NCI-H510A (cell line): ENCODE results near the gene ANXA4.
"Not testable (repeated sequence)": the region's sequence is repeated elsewhere in the genome, so short reads cannot be mapped to it uniquely, and the experiment has no call there.

Experiments
- DNase-seq: peaks from one replicate; lab custom pipeline; 2025; lab: John Stamatoyannopoulos, UW

The ANXA4 gene

DNA sequence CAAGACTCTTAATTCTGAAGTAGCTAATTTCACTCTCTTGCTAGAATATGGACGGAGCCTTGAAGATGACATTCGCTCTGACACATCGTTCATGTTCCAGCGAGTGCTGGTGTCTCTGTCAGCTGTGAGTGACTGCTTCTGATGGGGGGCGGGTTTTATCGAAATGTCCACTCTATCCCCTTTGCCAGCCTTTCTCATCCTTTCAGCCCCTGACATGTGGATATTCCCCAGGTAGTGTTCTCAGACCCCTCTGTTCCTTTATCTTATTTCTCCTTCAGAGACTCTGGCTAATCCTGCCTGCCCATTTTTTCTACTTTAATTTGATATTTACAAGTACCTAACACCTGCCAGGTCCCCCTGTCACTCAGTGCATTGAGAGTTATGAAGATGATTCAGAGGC lies 68.6 kb downstream of the ANXA4 start:
- DNase-seq: no peak

DNA sequence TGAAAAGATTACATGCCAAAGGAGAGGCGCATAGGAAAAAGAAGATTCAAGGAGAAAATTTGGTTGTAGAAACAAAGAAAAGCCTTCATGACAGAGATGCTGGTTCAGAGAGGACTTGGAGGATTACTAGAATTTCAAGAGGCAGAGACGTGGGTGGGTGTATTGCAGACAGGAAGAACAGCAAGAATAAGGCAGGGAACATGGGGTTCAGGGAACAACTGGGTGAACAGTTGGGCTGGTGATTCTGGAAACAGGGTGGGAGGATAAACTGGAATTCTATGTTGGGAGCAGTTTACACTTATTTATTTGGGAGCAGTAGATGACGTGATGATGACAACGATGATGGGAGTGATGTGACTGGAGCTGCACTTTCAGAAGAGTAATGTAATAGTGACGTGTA lies 69.1 kb downstream of the ANXA4 start:
- no peak for DNase-seq

DNA sequence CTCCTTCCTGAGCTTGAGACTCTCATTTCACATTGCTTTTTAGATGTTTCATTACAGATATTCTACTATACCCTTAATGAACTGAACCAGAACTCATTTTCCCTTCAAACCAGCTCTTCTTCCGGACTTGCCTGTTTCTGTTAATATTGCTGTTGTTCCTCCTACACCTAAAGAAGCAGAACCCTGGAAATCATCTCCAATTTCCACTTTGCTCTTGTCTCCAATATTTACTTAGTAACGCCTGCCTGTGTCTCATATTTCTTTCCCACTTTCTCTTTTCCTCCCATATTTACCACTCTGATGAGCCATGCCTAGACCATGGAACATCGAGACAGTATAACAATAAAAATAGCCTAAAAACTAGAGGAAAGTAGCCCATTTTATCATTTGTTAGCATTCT lies 69.7 kb downstream of the ANXA4 start:
- no peak for DNase-seq

DNA sequence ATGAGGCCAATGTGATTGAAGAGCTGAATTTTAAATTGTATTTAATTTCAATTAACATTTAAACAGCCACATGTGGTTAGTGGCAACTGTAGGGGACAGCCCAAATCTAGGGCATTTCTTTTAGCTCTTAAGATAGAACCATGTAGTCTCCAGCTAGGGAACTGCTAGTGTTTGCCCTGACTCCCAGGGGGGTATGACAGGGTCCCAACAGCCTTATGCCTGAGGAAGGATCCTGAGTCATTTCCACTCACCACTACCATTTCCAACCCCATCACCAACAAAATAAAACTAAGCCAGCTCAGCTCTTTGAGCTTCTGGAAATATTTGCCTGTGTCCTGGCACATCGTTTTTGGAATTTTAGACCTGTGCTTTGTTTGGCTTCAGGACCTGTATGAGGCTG lies 73.8 kb downstream of the ANXA4 start:
- DNase-seq: no peak

DNA sequence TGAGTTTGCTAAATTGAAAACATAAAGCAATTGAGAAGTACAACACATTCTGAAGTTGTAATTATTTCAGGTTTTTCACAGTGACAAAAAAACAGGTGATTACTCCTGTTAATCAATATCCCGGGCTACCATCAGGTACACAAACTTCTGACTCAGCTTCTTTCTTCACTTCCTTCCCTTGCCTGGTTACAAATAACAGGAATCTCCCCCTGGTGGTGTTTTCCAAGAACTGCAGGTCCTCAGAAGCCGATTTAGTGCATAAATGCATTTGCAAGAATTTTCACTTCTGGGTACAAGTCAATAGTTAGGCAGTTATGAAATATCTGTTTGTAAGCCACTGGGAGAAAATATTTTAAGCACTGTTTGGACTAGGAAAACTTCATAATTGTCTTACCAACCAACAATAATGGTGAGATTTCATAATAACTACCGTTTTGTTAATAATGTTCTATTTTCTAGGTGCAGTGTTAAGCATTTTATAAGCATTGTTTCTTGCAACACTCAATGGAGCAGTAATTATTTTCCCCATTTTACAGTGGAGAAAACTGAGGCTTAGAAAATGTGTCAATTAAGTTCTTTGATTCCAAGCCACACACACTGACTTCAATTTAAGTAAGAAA lies 75.1 kb downstream of the ANXA4 start:
- peak; percentile 61 for DNase-seq

DNA sequence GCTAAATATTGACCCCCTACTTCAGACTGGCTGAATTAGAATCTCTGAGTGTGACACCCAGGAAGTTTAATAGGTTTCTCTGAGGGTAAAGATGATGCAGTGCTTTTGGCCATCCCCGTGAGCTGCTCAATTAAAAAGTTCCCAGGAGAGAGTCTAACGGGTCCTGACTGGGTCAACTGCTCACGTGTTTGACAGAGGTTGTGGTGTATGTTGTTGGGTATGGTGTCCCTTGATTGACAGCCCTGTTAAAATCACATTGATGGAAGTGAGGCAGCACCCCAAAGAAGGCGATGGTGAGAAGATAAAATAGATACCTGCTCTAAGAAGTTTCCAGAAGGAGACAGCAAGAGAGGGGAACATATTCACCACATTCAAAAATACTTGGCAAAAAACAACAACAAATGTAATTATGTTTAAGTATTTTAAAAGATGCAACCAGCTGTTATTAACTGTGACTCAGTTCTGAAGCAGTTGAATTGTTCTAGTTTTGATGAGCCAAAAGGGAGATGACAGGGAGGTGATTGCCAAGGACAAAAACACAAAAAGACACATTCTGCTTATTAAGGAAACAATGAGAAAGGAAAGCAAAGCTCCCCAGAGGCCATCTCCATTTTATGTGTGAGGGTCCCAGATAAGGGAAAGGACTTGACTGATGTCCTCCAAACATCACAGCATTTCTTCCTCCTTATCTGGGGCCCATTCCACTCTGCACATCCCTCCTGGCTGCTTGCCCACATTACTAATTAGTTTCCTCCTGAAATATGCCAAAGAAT lies 76.0 kb downstream of the ANXA4 start:
- DNase-seq: no peak

DNA sequence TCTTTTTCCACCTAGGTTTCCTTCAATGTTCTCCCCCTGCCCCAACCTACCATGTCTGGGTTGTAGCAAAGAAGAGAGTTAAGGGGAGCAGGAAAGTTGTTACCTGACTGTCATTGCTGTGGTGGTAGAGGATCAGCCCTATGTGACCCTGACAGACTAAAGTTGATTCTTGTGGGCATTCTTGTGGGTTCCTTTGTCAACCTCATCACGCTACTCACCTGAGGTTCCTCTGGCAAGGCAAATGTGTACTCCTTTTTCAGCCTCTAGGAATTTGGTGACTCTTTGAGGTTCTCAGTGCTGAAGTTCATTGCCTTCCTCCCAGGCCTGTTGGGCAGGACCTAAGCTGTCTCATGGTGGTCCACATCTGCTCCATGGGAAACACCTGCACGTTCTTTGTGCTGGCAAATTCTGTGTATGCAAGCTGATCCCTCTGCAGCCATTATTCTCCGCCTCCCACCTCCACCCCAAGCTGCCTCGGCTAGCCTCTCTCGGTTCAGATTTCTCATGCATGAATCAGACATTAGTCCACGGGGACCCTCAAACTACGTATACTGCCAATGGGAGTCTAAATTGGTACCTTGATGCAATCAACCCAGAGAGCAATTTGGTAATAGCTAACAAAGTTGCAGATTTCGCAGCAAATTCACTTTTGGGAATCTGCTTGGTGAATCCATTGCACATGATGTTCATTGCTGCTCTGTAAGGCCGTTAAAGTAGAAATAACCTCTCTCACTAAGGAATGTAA lies 86.0 kb downstream of the ANXA4 start:
- DNase-seq: no peak

DNA sequence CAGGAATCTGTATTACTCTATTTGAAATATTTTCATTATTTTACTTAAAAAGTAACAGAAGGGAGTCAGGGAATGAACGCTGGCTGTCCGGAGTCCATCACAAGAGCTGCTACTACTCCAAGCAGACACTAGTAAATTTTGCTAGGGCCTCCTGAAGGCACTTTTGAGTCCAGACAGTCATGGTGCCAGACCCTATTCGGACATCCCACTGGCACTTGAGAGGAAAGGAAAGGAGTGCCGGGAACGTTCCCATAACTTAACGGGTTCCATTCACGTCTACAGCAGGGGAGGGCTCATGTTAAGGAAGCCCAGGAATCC lies 87.0 kb downstream of the ANXA4 start:
- DNase-seq: no peak

DNA sequence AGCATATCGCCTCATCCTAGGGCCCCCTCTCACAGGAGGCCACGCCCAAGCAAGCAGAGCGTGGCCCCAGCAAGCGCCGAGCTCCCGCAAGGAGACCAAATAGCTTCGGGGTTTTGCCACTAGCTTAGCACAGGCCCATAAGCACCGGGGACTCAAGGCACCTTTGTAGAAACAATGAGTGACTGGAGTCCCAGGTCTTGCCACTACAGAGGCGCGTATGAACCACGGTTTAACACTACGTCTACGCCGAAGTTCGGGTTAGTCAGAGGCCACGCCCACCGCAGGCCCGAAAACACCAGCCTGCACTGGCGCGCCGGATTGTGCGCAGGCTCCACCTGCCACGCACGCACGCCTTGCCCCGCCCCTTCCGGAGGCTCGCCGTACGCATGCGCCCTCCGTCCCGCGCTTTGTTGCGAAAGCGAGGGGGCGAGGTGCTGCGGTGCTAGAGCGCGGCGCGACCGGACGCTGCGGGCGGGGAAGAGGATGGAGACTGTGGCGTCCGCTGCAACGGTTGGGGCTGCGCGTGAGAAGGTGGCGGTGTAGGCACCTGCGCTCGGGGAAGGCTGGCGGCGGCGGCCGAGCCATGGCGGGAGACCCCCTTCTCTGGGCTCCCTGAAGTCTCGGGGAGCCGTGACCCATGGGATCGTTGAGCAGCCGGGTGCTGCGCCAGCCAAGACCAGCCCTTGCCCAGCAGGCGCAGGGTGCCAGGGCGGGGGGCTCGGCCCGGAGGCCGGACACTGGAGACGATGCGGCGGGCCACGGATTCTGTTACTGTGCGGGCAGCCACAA lies 87.5 kb downstream of the ANXA4 start, which contains the start of gene GMCL1:
Gene GMCL1, plus strand, starts transcription at position 405 of the 789 bp plus-strand sequence. Its CDS starts 233 bp downstream, at position 638.
- DNase-seq: peak; percentile 93

DNA sequence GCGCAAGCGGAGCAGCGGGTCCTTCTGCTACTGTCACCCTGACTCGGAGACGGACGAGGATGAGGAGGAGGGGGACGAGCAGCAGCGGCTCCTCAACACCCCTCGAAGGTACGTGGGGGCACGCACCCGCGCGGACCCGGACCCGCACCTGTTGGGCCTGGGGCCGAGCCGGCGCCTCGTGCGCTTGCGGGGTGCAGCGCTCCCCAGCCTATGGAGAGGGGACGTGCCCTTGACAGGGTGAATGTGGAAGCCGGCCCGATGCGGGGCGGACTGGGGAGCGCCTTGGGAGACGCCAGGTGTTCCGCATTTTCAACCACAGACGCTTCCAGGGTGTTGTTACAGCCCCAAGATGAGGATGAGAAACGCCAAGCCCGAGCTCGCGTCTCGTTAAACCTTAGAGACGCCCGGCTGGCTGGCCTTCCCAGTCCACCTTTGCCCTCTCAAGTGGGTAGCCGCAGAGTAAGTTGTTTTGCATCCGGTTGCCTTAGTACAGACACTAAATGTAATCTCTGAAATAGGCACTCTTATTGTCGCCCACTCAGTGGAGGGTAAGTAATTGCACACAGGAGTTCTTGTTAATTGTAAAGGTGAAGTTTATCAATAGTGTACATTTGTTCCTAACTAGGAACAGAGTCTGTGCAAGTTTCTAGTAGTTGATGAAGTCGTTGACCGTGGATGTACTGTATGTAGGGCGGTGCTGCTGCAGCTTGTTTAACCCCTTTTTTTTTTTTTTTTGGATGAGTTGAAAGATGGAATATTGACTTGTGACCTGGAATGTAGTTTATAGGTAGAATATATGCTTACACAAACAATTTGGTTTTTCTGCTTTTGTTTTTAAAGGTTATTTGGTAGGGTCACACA lies 88.3 kb downstream of the ANXA4 start:
- peak; percentile 11 for DNase-seq

DNA sequence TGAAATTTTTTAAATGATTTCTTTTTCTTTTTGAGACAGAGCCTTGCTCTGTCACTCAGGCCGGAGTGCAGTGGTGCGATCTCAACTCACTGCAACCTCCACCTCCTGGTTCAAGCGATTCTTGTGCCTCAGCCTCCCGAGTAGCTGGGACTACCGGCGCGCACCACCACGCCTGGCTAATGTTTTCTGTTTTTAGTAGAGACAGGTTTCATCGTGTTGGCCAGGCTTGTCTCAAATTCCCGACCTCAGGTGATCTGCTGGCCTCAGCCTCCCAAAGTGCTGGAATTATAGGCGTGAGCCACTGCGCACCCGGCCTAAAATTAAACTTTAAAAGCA lies 88.9 kb downstream of the ANXA4 start:
- not testable (repeated sequence) for DNase-seq

DNA sequence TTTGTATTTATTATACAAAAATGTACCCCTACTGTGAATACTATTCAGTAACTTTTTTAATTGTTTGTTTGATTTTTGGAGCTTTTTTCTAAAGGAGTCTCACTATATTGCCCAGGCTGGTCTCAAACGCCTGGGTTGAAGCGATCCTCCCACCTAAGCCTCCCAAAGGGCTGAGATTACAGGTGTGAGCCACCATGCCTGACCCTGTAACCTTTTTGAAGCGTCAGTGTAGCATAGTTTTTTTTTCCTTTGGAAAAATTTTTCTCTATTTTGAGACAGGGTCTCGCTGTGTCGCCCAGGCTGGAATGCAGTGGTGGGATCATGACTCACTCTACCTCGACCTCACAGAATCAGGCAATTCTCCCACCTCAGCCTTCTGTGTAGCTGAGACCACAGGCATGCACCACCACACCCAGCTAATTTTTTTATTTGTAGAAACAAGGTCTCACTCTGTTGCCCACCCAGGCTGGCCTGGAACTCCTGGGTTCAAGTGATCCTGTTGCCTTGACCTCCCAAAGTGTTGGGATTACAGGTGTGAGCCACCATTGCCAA lies 89.5 kb downstream of the ANXA4 start:
- no peak for DNase-seq

DNA sequence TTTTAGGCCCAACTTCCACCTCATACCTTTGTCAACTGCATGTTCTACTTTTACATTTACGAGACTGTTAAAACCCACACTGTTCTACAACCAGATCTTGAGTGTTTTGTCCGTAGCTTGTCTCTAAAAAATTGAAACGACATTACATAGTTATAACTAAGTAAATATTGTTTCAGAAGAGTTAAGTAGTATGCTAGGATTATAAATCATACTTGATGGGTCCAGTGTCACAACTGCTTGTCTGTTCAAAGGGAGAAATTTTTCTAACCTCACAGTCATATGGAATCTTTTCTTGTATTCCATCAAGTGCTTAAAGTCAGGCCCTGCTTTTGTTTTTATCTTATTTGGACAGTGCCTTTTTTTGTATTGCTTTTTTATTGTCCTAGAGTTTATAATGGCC lies 91.8 kb downstream of the ANXA4 start:
- no peak for DNase-seq

DNA sequence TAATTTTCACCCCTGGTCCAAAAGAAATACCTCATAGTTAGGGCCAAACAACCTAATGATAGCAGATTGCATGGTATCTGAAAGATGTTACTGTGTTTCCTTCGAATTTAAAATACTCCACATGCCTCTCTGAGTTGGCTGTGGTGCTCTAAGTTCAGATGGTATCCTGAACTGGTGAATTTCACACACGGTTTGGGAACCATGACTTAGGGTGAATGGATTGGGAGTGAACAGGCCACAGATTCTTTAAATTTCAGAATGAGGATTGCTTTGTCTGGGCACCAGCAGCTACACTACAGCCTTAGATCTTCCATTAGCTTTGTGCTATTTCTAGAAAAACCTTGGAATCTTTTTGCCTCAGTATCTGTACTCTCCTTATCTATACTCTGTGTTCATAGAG lies 93.7 kb downstream of the ANXA4 start:
- DNase-seq: no peak

DNA sequence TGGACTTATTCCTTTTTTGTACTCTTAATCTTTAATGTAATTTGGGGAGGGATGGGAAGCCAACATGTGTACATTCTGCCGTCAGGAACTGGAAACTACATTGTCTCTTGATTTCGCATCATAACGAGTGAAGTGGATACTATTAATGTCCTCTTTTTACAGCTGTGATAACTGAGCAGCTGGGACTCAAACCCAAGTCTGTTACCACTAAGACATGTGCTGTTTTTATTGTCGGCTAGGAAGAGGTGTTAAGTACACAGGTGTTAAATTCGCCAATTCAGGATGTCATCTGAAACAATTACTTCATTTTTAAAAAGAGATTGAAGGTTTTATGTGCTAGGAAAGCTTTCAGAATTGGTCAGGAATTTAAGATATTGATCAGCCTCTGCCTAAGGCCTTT lies 94.4 kb downstream of the ANXA4 start:
- no peak for DNase-seq

DNA sequence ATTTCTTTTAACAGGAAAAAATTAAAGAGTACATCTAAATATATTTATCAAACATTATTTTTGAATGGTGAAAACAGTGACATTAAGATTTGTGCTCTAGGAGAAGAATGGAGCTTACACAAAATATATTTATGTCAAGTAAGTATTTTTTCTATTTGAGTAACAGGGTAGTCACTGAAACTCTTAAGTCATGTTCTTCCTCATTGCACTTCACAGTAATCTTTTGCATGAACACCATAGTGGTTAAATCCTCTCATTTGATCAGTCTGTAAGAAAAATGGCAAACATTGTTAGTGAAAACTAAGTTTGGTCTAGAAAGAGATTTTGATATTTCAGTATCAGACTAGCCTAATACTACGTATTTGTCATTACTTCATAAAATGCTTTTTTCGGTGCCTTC lies 95.6 kb downstream of the ANXA4 start:
- DNase-seq: no peak

DNA sequence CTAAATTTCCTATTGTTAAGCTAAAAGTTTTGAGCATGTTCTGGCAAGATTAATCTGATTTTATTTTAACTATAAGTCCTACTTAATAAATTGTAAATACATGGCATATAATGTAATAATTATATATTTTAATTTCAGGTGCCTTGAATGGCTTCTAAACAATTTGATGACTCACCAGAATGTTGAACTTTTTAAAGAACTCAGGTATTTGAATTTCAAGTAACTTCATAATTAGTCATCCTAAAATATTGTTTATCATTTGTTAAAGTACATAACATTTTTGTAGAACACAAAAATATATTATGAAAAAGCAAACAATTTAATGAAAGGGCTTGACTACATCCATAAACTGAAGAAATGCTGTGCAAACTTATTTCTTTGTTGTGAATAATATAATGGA lies 102.1 kb downstream of the ANXA4 start:
- no peak for DNase-seq

DNA sequence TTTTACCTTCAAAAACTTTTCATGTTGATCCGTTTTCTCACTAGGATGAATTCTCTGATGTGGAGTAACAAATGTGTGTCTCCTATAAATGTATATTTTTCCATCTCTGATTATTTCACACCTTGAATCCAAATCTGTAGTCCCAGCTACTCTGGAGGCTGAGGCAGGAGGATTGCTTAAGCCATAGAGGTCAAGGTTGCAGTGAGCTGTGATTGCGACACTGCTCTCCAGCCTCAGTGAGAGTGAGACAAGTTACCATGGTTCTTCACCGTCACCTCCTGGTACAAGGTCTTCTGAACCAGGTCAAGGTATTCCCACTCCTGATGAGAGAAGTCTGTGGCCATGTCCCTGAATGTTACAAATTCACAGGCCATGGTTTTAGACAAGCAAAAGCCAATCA lies 102.6 kb downstream of the ANXA4 start:
- no peak for DNase-seq

DNA sequence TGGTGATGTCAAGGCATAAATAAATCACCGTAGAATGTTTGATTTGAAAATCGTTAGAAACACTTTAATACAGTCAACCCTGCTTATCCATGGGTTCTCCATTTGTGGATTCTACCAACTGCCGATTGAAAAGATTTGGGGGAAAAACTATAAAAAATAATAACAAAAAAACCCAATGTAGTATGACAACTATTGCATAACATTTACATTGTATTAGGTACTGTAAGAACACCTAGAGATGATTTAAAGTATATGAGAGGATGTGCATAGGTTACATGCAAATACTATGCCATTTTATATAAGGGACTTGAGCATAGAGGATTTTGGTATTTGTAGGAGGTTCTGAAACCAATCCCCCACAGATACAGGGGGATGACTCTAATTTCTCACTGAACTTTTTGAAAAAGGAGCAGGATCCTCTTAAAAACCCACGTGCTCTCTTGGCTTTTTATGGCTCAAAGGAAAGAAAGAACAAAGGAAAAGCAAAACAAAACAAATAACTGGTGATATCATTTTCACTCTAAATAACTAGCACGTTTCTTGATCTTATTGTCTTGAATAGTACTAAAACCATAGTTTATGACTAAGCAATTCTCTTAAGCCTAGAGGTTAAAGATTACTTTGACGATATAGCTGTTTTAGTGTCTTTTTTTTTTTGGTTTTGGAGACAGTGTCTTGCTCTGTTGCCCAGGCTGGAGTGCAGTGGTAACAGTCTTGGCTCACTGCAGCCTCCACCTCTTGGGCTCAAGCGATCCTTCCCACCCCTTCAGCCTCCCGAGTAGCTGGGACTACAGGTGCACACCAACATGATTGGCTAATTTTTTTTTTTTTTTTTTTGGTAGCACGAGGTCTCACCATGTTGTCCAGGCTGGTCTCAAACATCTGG lies 104.5 kb downstream of the ANXA4 start:
- no peak for DNase-seq
